ENCODE results near the gene RNF130.

RNF130 gene

DNA sequence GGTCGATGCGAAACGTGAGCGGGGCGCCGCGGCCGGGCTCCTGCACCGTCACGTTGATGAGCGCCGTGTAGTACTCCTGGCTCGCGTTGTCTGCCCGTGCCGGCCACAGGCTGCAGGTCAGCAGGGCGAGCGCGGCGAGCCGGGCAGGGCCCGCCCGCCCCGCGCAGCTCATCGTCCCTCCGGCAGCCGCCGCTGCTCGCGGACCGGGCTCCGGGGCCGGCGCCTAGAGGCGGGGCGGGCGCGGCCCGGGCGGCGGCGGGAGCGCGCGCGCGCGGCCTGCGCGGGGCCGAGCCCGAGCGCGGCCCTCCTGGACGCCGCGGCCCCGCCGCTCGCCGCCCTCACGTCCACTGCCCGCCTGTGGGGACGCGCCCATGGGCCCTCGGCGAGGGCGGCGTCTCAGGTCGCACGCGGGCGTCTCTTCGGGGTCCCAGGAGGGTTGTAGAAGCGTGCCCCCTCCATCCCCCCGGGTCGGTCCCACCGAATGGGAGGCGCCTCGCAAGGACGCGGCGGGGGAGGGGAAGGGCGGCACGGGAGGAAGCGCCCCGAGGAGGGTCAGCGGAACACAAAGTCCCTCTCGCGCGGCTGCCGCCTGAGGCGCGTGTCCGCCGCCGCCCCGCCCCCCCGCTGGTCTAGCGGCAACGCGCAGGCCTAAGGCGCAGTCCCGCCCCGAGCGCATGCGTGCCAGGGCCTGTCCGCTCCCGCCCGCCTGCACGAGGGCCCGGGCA, at the start of gene RNF130:
TSS of gene RNF130 (minus strand) at position 229 of the 725 bp plus-strand sequence. CDS start at position 172, 57 bp downstream.
- no peak for FAIRE-seq

DNA sequence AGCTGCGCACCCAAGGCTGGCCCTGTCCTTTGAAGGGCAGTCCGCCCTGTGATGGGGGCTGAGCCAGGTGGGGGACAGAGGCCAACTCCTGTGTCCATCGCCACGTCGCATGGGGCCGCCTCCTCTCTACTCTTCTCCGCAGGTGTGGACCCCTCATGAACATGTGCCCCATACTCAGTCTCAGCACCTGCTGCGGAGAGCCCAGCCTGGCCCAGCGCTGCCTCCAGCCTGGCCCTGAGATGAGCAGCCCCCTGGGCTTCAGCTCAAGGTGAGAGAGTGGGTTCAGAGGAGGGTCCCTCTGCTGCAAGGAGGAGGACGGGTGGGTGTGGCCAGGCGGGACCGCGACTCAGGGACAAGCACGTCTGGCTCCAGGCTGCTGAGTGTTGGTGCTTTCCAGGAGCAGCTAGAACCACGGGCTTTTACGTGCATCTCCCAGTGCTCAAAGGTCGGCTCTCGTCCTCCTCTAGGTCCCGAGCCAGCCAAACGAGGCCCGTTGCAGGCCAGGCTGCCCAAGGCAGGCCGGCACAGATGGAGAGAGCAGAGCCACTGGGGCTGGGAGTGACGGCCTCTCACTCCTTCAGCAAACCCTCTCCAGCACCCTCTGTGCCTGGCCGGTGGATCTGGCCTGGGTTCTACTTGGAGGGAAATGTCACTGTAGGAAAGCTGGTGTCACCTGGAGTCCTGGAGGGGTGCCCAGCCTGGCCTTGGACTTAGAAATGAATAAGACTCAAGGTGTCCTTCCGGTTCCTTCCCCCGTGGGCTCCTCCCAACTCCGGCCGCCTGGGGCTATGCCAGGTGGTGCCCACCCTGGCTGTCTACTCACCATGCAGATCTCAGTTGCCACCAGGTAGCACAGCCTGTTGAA, 48.9 kb upstream of the RNF130 start:
- no peak for FAIRE-seq

DNA sequence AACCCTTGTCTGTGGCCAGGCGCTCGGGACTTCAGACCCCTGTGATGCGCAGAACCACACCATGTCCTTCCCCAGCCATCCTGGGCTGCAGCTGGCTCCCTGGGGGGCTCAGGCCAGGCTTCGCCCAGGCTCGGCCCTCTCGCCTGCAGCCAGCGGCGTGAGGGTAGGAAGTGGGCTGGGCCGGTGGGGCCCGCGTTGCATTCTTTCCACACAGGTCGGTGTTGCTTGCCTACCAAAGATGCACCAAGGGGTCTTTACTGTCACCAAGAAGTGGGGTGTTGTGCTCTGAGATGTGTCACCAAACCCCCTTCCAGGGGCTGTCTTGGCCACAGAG, 48.3 kb upstream of the RNF130 start:
- FAIRE-seq, result no peak

DNA sequence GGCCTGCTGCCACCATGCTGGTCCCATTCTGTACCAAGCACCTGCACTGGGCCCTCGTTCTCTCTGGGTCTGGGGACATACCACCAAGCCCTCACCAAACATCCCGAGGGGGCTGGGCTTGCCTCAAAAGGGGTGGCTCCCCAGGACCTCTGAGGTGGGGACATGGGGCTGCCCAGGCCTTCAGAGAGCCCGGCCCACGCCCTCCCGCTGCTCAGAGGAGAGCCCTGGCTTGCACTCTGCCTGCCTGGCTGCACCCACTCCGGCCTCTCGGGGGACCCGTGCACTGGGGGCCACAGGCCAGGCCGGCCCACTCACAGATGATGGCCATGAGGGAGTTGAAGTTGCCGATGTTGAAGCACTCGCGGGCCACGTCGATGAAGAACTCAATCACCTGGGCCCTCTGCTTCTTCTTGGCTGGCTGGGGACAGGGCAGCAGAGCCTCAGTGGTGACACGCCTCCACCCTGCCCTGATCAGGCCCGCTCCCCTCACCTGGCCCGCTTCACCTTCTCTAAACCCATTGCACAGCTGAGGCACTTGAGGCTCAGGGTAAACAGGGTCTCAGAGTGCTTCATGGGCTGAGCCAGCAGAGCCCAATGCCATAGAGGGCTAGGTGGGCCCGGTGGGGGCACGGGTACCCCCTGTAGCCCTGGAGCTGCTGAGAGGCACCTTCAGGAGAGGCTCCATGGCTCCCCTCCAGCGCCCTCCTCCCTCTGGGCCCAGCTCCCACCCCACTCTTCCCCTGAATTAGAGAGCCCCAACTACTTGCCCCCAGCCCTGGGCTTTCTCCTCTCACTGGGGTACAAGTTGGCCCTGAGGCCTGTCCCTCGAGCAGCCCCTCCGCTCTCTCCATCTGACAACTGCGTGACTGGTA, 47.7 kb upstream of the RNF130 start:
- FAIRE-seq, result no peak

GRCh38 chr5:180118391-180118791, 46.8 kb upstream of the RNF130 start:
- FAIRE-seq, result no peak

GRCh38 chr5:180117000-180117725, 45.6 kb upstream of the RNF130 start:
- no peak for FAIRE-seq

GRCh38 chr5:180116077-180116999, 44.8 kb upstream of the RNF130 start:
- FAIRE-seq, result no peak

DNA sequence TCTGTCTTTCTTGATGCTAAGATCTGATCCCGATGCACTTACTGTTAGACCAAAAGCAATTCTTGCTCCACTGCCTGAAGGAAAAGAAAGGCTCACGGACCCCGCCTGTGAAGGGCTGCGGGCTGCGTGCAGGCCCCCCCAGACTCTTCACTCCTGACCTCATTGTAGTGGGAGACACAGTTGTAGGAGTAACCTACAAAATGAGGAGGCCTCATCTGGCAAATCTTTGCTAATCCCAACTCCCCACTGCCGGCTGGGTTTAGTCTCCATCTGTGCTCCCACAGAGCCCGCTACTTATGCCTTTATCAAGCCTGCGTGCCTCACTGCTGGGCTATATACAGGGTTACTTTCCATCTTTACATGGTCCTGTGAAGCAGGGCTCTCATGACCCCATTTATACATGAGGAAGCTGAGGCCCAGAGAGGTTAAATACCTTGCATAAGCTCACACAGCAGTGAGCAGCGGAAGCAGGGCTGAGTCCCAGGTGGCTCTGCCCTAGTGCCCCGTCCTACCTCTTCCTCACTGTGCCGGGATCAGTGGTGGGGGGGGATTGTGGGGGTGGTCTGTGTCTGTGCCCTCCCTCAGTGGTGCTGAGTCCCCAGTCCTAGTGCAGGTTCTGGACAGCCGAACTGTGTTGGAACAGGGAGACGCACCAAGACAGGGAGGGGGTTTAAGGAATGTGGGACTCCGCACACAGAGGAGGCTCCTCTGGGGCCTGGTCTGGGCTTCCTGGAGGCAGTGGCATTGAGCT, 43.9 kb upstream of the RNF130 start:
- no peak for FAIRE-seq

DNA sequence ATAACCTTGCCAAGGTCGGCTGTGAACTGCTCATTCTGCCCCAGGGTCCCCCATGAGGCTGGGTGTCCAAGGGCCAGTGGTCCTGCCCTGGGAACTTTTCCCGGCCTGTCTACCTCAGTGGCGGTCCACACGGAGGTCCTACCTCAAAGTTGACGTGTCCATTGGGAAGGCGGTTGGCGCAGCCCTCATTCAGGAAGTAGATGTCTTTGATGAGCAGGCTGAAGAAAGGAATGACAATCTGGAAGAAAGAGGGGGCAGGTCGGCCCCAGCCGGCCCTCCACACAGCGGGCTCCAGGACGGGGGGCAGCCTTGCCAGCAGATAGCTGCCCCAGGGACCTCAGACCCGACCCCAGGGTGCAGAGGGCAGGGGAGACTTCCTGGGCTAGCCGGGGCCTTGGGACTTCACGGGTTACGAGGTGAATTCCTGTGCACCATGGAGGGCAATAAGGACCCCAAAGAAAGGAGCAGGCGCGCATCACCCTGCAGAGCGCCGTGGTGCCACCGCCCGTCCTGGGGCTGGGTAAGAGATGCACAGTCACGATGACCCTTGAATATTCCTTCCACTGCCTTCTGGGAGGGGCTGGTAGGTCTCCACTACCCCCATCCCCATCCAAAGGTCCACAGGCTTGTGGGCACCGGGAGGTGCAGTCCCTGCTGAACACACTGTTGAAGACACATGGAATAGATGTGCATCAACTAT, 42.9 kb upstream of the RNF130 start:
- FAIRE-seq, result no peak

DNA sequence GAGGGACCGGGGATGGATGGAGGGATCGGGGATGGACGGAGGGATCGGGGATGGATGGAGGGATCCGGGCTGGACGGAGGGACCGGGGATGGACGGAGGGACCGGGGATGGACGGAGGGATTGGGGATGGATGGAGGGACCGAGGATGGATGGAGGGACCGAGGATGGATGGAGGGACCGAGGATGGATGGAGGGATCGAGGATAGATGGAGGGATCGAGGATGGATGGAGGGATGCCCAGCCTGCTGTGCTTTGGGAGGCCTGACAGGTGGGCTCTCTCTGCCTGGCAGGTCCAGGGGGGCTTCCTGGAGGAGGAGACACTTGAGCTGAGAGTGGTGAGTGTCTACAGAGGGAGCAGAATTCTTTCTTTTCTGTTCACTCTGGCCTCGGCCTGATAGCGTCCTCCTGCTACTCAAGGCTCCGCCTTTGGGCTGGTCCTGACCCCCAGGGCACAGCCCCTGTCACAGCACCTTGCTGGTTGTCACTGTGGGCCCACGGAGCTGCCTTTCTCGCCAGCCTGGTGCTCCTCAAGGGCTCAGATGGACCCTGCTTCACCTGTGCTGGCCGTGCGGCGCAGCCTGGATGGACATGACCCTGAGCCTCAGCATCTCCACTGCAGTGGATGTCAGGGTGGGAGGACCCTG, 42.2 kb upstream of the RNF130 start:
- FAIRE-seq, result no peak

DNA sequence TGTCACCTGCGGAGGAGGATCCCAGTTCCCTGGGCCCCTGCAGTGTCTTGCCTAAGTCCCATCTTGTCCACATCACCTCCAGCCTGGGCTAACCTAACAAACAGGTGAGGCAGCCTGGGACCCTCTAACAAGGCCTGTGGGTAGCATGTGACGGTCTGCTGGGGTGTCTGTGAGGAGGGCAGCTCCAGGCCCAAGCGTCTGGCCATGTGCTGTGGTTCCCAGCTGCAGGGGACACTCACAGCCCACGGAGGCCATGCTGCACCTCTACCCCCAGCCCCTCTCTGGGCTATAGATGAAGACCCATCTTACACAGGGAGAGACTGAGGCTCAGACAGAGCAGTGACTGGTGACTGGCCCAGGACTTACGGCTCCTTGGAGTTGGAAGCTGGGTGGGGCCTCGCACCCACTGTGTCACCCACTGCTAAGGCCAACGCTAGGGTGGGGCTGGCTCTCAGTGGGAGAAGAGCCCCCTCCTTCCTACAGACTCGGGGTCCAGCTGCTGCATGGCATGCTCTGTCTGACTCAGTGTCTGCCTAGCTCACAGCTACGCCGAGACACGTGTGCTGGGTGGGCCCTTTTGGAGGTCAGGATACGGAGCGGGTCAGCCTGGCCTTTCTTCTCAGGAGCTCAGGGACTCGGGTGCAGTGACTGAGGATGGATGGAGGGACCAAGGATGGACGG, 40.8 kb upstream of the RNF130 start:
- no peak for FAIRE-seq

DNA sequence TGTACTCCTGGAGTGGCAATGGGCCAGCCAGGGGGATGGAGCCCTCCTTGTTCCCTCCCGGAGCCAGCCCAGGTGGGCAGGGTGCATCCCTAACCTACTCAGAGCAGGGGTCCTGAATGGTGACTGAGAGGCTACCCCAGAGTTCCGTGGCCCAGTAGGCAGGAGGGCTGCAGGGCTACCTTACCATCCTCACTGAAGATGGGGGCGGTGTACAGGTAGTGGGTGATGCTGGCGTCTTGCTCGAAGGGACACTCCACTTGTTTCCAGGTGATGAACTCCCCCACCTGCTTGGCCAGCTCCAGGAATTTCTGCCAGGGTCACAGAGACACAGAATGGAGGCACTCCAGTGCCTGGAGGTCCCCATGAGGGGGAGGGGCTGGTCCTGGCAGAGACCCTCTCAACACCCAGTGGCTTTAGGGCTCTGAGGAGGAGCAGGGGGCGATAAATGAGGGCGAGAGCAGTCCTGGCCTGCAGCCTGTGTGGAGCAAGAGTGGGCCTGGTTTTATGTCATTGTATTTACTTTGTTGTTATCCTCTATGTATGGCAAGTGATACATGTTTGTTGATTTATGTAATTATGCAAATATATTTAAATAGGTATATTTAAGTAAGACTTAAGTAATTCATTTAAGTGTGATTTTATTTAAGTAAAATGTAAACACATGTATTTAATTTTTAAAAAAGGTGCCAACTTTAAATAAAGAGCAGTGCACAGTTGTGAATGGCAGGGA, 39.9 kb upstream of the RNF130 start:
- FAIRE-seq, result no peak

- FAIRE-seq, result no peak
Observed at GRCh38 chr5:180109920-180110319, 38.4 kb upstream of the RNF130 start.

- FAIRE-seq, result no peak
Observed at GRCh38 chr5:180107005-180107404, 35.4 kb upstream of the RNF130 start.

- no peak for FAIRE-seq
Observed at GRCh38 chr5:180105827-180106312, 34.3 kb upstream of the RNF130 start.

- no peak for FAIRE-seq
Observed at GRCh38 chr5:180104168-180104530, 32.6 kb upstream of the RNF130 start.

DNA sequence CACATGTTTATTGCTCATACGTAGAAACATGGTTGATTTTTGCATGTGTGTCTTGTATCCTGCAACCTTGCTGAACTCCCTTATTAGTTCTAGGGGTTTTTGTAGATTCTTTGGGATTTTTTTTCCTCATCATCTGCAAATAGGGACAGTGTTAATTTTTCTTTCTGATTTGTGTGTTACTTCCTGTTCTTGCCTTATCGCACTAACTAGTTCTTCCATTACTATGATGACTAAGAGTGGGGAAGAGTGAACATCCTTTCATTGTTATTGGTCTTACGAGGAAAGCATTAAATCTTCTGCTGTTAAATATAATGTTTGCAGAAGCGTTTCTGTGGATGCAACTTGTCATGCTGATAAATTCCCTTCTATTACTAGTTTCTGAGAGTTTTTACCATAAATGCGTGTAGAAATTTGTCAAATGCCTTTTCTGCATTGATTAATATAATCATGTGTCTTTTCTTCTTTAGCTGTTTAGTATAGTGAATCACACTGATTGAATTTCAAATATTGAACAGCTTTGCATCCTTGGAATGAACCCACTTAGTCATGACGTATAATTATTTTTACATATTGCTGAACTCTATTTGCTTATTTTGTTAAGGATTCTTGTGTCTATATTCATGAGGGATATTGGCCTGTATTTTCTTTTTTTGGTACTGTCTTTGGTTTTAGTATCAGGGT, 32.1 kb upstream of the RNF130 start:
- FAIRE-seq, result no peak

Data from colon (tissue), 2 donors.